HG02981 (cell line): ENCODE results near the gene FSTL4.
"Not testable (repeated sequence)": the region's sequence is repeated elsewhere in the genome, so short reads cannot be mapped to it uniquely, and the experiment has no call there.

Experiments
- ATAC-seq: cut with Tn5 transposase; IDR thresholded peaks from one replicate; pipeline ENCODE4 v1.9.1; 2021; ENCODE audit warnings: mild to moderate bottlenecking, moderate library complexity; ENCODE audit not compliant: unreplicated experiment

FSTL4 gene

GRCh38 chr5:133235696-133236426, 376.5 kb downstream of the FSTL4 start:
- ATAC-seq: no peak

- ATAC-seq: no peak
These were observed 377.4 kb downstream of the FSTL4 start for GRCh38 chr5:133234911-133235310.

- no peak for ATAC-seq
These were observed 378.1 kb downstream of the FSTL4 start for GRCh38 chr5:133234273-133234672.

GRCh38 chr5:133233616-133234015, 378.7 kb downstream of the FSTL4 start:
- ATAC-seq: no peak

GRCh38 chr5:133232911-133233310, 379.4 kb downstream of the FSTL4 start:
- ATAC-seq: no peak

- no peak for ATAC-seq
These were observed 379.9 kb downstream of the FSTL4 start for GRCh38 chr5:133232435-133232834.

GRCh38 chr5:133232011-133232410, 380.3 kb downstream of the FSTL4 start:
- ATAC-seq: no peak

GRCh38 chr5:133230823-133231578, 381.3 kb downstream of the FSTL4 start:
- ATAC-seq: no peak

GRCh38 chr5:133229931-133230664, 382.2 kb downstream of the FSTL4 start:
- no peak for ATAC-seq

GRCh38 chr5:133228316-133228715, 384.0 kb downstream of the FSTL4 start:
- ATAC-seq: no peak

GRCh38 chr5:133227897-133228296, 384.4 kb downstream of the FSTL4 start:
- no peak for ATAC-seq

GRCh38 chr5:133227082-133227481, 385.3 kb downstream of the FSTL4 start:
- no peak for ATAC-seq

- ATAC-seq: no peak
These were observed 386.2 kb downstream of the FSTL4 start for GRCh38 chr5:133226186-133226585.

- no peak for ATAC-seq
These were observed 386.6 kb downstream of the FSTL4 start for GRCh38 chr5:133225671-133226152.

GRCh38 chr5:133222979-133223378, 389.4 kb downstream of the FSTL4 start:
- ATAC-seq: no peak

GRCh38 chr5:133222521-133222920, 389.8 kb downstream of the FSTL4 start:
- no peak for ATAC-seq

GRCh38 chr5:133222040-133222439, 390.3 kb downstream of the FSTL4 start:
- no peak for ATAC-seq

- no peak for ATAC-seq
These were observed 391.3 kb downstream of the FSTL4 start for GRCh38 chr5:133220851-133221674.

GRCh38 chr5:133219296-133219695, 393.0 kb downstream of the FSTL4 start:
- no peak for ATAC-seq

GRCh38 chr5:133216138-133216537, 396.2 kb downstream of the FSTL4 start:
- not testable (repeated sequence) for ATAC-seq
